ENCODE measurements around the gene CNOT6L. TPM values are rescaled to one million over a fixed set of nuclear protein-coding genes. Genes with fewer than 3 reads are reported as not detected.

The CNOT6L gene
- total and polyA plus RNA-seq, 7 donors, result 4.2 to 21.6 (median 17.5) TPM

DNA sequence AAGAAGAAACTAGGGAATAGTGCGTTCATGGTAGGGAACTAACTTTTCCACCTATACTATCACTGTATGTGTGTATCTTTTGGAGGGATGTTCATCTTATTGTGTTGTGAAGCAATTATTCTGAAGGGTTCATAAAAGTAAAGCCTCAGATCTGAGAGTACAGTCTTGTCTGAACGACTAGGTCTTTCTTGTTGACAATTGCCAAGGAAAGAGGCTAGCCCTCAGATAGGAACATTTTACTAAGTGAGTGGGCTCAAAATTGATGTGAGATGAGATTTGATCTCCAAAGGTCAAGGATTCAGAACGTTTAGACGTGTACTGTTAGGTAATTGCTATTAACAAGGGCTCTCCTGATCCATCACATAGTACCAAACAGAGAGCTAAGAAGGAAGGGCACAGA lies 15.2 kb upstream of the CNOT6L start:
- intact Hi-C loops (cut with DNase I), result no loop called here
- no peak overlapping the region for H3K4me3 ChIP-seq
- H3K4me1 ChIP-seq, result no peaks in the 10 kb centered on the region
- no peak for DNase-seq
- H3K27ac ChIP-seq, result no peak overlapping the region
- no peaks in the 10 kb centered on the region for H3K27me3 ChIP-seq
- H3K36me3 ChIP-seq, result no peaks in the 10 kb centered on the region
- TF ChIP-seq, protein P1, sequence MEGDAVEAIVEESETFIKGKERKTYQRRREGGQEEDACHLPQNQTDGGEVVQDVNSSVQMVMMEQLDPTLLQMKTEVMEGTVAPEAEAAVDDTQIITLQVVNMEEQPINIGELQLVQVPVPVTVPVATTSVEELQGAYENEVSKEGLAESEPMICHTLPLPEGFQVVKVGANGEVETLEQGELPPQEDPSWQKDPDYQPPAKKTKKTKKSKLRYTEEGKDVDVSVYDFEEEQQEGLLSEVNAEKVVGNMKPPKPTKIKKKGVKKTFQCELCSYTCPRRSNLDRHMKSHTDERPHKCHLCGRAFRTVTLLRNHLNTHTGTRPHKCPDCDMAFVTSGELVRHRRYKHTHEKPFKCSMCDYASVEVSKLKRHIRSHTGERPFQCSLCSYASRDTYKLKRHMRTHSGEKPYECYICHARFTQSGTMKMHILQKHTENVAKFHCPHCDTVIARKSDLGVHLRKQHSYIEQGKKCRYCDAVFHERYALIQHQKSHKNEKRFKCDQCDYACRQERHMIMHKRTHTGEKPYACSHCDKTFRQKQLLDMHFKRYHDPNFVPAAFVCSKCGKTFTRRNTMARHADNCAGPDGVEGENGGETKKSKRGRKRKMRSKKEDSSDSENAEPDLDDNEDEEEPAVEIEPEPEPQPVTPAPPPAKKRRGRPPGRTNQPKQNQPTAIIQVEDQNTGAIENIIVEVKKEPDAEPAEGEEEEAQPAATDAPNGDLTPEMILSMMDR (IDR thresholded peaks at IDR 0.05), result no peak
- TF ChIP-seq EP300 (IDR thresholded peaks at IDR 0.05) (no peak), POLR2A (IDR thresholded peaks at IDR 0.05) (no peak), POLR2AphosphoS5 (IDR thresholded peaks at IDR 0.05) (no peak)
- no peaks in the 10 kb centered on the region for H3K9me3 ChIP-seq
- 56 to 63% methylated on average over 4 of the region's 4 CpGs for WGBS, 2 donors

DNA sequence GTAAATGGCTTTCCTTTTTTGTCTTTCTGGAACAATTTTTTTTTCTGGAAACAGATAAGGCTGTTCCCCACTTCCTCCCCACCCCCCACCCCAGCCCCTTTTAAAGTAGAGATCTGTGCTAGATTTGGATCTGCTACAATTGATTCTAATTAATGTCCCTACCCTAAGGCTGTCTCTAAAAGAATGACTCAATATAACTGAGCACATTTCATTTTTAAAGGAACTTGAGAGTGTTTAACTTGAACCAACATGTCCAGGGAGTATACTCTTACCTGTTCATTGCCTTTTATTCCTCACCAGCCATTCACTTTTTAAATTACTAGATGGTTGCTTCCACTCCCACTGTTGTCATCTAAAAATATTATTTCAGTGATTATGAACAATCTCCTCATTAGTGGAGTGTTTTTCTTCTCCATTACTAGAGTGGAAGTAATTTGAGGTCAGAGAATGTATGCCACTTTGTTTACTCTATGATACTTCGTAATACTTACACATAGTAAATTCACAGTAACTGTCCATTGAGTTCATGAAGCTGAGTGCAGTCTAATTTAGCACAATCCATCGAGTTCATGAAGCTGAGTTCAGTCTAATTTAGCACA lies 14.1 kb upstream of the CNOT6L start:
- Histone ChIP-seq H3K36me3 (no peaks in the 10 kb centered on the region), H3K27ac (no peak overlapping the region), H3K4me1 (no peaks in the 10 kb centered on the region), H3K4me3 (no peak overlapping the region), H3K27me3 (no peaks in the 10 kb centered on the region), H3K9me3 (no peaks in the 10 kb centered on the region)
- intact Hi-C loops (cut with DNase I), result no loop called here
- TF ChIP-seq EP300 (IDR thresholded peaks at IDR 0.05) (no peak), POLR2A (IDR thresholded peaks at IDR 0.05) (no peak)
- TF ChIP-seq, protein P1 (IDR thresholded peaks at IDR 0.05), result no peak
- DNase-seq, result no peak
- WGBS, 2 donors, result 61 to 71% methylated on average over 2 of the region's 2 CpGs

DNA sequence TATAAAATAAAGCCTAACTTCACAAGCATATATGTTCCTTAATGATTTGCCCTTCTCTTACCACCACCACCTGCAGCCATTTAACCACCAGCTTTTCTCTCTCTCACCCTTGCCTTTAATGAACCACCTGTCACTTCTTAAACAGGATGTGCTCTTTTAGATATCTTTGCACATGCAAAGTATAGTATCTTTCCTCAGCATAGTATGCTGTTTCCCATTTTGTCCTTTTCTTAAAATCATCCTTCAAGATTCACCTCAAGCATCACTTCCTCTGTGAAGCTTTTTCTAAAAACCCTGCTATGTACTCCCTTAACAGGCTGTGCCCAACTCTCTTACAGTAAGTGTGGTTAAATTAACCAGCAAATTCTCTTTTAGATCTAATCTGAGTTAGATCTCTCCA lies 8.2 kb upstream of the CNOT6L start:
- H3K4me1 ChIP-seq, result no peaks in the 10 kb centered on the region
- intact Hi-C loops (cut with DNase I), result no loop called here
- DNase-seq, result no peak
- H3K27me3 ChIP-seq, result no peaks in the 10 kb centered on the region
- H3K4me3 ChIP-seq, result no peak overlapping the region
- no peak overlapping the region for H3K27ac ChIP-seq
- no peaks in the 10 kb centered on the region for H3K36me3 ChIP-seq
- TF ChIP-seq EP300 (IDR thresholded peaks at IDR 0.05), result no peak
- no peaks in the 10 kb centered on the region for H3K9me3 ChIP-seq

DNA sequence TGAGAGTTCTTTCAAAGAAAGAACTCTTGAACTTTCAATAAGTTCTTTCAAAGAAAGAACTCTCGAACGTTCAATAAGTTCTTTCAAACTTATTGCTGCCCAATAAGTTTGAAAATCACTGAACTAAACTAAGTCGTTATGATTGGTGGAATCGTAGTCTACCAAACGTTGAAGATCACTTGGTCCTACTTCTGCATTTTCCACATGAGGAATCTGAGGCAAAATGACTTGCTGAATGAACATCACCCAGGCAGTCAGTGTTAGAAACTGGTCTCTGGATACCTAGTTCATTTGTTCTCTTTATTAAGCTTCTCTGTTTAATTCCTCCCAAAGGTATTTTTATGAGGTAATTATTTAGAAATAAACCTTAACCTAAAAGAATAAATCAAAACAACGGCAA lies 7.1 kb upstream of the CNOT6L start:
- Histone ChIP-seq H3K4me1 (peaks cover 0 to 7% (median 4%) of the 10 kb centered on the region in 4 donors), H3K9me3 (no peaks in the 10 kb centered on the region), H3K27ac (no peak overlapping the region), H3K36me3 (no peaks in the 10 kb centered on the region), H3K4me3 (no peak overlapping the region), H3K27me3 (no peaks in the 10 kb centered on the region)
- no peak for DNase-seq
- TF ChIP-seq POLR2A (IDR thresholded peaks at IDR 0.05), result no peak
- 75 to 84% methylated on average over 6 of the region's 6 CpGs for WGBS, 2 donors
- intact Hi-C loops (cut with DNase I), result no loop called here

DNA sequence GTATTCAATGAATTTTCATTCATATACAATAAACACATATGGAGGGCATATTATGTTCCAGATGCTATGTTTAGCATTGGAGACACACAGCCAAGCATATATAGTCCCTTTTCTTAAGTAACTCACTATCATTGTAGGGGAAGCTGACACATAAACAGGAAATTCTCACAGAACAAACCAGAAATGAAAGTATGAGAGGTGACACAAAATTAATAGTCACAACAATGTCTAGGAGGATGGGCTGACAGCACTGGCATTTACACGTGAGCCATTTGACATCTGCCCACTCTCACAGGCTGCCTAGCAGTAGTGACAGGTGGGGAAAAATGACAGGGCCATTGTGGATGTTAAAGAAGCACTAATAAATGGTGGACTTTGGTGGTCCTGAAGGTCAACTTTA lies 2.6 kb upstream of the CNOT6L start:
- 43 to 72% methylated on average over 1 of the region's 1 CpG for WGBS, 2 donors
- Histone ChIP-seq H3K4me3 (no peak overlapping the region), H3K4me1 (peaks cover 0 to 26% (median 20%) of the 10 kb centered on the region in 4 donors), H3K27me3 (no peaks in the 10 kb centered on the region), H3K27ac (peak overlapping the region; percentile 99 to 100 (median 100)), H3K36me3 (no peaks in the 10 kb centered on the region), H3K9me3 (no peaks in the 10 kb centered on the region)
- no peak for DNase-seq
- intact Hi-C loops (cut with DNase I), result no loop called here
- TF ChIP-seq EP300 (IDR thresholded peaks at IDR 0.05) (no peak), POLR2A (IDR thresholded peaks at IDR 0.05) (no peak), POLR2AphosphoS5 (IDR thresholded peaks at IDR 0.05) (no peak)

DNA sequence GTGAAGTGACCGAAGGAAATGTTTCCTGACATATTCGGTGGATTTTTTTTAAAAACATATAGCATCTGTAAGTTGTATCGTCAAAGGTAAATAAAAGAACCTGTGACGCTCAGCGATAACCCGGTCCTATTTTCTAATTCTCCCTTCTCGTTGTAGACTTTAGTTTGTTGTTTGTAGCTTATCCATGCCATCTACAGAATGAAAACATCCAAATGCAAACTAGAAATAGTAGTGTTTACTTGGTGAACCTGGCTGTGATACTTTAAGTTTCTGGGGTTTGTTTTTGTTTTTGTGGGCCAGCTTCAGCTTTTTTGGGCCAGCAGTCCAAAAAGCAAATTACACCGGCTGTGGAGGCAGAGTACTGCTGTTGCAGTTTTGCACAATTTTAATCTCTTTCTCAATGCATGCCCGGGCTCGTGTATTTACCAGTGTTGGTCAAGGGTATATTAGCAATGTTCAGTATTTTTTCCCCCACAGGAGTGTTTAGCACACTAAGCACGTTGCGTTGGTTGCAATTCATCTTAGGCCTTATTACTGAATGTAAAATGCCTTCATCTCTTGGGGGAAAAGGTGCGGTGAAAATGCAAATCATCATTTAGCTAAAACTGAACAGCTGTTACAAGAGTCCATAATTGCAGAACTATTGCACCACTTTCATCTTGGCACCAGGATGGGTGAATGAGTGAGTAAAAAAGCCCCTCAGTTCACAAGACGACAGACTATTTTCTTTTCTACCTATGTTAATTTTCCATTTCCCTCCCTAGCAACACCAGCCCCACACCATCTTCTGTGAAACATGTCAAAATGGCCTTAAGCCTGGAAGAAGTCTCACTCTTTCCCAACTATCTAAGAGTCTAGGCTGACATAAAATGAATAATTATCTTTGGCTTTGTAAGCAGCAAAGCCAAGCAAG lies 1.7 kb upstream of the CNOT6L start:
- DNase-seq, result no peak
- intact Hi-C loops (cut with DNase I), result no loop called here
- peaks cover 0 to 32% (median 20%) of the 10 kb centered on the region in 4 donors for H3K4me1 ChIP-seq
- no peak for TF ChIP-seq POLR2A (IDR thresholded peaks at IDR 0.05)
- no peak for TF ChIP-seq EP300 (IDR thresholded peaks at IDR 0.05)
- TF ChIP-seq, protein P1 (IDR thresholded peaks at IDR 0.05), result no peak
- no peak for TF ChIP-seq POLR2AphosphoS5 (IDR thresholded peaks at IDR 0.05)
- no peaks in the 10 kb centered on the region for H3K9me3 ChIP-seq
- 6 to 7% methylated on average over 14 of the region's 14 CpGs for WGBS, 2 donors
- peak overlapping the region; percentile 99 to 100 (median 100) for H3K27ac ChIP-seq
- peak overlapping the region; percentile 95 to 98 (median 96) for H3K4me3 ChIP-seq
- no peaks in the 10 kb centered on the region for H3K36me3 ChIP-seq
- H3K27me3 ChIP-seq, result no peaks in the 10 kb centered on the region
